ENCODE measurements around the gene PTPRK.

PTPRK gene

GRCh38 chr6:127963495-127963894 is 556.9 kb downstream of the PTPRK start:
- DNase-seq (ENCODE audit: low read depth), result no peak
- no peak overlapping the region for H3K4me3 ChIP-seq (ENCODE audit: low read length)
- no peak for TF ChIP-seq CTCF (conservative IDR thresholded peaks at IDR 0.05; ENCODE audit: low read length)

DNA sequence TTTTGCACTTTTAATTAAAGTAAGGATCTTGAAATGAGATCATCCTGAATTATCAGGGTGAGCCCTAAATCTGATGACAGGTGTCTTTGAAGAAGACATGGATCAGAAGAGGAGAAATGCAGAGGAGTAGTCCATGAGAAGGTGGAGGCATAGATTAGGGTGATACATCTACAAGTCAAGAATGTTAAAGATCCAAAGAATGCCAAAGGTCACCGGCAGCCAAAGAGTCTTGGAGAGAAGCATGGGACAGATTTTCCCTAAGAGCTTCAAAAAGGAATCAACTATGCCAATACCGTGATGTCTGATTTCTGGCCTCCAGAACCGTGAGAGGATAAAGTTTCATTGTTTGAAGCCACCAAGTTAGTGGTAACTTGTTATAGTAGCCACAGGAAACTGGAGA is 560.5 kb downstream of the PTPRK start:
- H3K4me3 ChIP-seq (ENCODE audit: low read length), result no peak overlapping the region
- no peak for TF ChIP-seq CTCF (conservative IDR thresholded peaks at IDR 0.05; ENCODE audit: low read length)
- no peak for DNase-seq (ENCODE audit: low read depth)

- TF ChIP-seq CTCF (conservative IDR thresholded peaks at IDR 0.05; ENCODE audit: low read length), result no peak
- DNase-seq (ENCODE audit: low read depth), result no peak
- no peak overlapping the region for H3K4me3 ChIP-seq (ENCODE audit: low read length)
Measured at GRCh38 chr6:127956956-127957355, 563.4 kb downstream of the PTPRK start.

DNA sequence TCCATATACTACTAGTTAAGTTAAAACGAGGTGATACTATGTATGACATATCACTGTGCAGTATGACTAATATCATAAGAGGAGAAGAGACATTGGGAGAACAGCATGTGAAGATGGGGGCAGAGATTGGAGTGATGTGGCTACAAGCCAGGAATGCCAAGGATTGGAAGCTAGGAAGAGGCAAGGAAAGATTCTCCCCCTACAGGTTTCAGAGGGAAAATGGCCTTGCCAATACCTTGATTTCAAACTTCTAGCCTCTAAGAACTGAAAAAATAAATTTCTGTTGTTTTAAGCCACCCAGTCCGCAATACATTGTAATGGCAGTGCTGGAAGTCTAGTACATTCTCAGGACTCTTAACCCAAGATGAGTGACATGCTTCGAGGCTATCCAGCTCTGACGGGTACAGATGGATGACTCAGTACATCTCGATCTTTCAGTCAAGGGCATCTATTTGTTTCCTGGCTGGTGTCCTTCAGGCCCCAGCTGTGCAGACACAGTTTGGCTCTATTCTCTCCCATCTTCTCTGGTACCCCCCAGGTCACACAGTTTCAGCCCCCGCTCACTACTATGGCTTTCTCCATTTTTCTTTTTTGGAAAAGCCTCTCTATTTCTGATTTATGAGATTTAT is 564.0 kb downstream of the PTPRK start:
- H3K4me3 ChIP-seq (ENCODE audit: low read length), result no peak overlapping the region
- no peak for DNase-seq (ENCODE audit: low read depth)
- TF ChIP-seq CTCF (conservative IDR thresholded peaks at IDR 0.05; ENCODE audit: low read length), result 0 out of 2 replicates have a peak, but pooled peaks have one; percentile 6

DNA sequence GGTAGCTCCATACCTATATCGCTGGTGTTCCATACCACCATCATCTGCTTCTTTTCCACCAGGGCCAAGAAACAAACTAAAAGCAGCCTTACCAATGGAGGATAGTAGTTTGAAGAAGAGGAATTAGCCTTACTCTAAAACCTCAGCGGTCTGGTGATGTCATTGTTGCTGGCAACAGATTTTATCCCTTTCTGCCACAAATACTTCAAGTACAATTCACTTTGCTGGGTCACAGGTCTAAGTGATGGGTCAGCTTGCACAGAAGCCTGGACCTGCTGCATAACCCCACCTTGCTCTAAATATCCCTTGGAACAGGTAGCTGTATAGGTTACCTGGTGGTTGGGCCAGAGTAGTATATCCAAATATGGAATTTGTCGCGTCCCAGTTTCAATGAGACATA is 566.3 kb downstream of the PTPRK start:
- TF ChIP-seq CTCF (conservative IDR thresholded peaks at IDR 0.05; ENCODE audit: low read length), result no peak
- no peak for DNase-seq (ENCODE audit: low read depth)

DNA sequence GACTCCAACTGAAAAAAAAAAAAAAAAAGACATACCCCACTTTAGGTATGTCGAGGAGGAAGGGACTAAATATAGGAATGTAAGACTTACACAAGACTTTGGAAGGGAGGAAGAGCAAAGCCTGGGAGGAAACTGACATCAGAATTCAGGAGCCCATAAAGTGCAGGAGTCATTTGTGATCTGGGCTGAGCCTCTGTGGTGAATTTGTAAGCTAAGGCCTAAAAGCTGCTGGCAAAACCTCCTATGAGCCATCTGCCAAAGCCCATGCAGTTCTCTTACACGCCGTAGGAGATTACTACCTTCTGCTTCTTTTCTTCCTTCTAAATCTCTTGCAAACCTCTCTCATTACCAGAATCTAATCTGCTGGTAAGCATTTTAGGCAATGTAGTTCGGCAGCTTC is 567.6 kb downstream of the PTPRK start:
- TF ChIP-seq CTCF (conservative IDR thresholded peaks at IDR 0.05; ENCODE audit: low read length), result no peak
- H3K4me3 ChIP-seq (ENCODE audit: low read length), result no peak overlapping the region
- DNase-seq (ENCODE audit: low read depth), result peak; percentile 46

More for the DNA sequence above, 566.3 kb downstream of the PTPRK start:
- no peak overlapping the region for H3K4me3 ChIP-seq (ENCODE audit: low read length)

GRCh38 chr6:127952176-127952575 is 568.2 kb downstream of the PTPRK start:
- H3K4me3 ChIP-seq (ENCODE audit: low read length), result no peak overlapping the region
- no peak for TF ChIP-seq CTCF (conservative IDR thresholded peaks at IDR 0.05; ENCODE audit: low read length)
- no peak for DNase-seq (ENCODE audit: low read depth)

All from AG10803 (cell line).